CD4-positive, alpha-beta T cell treated with Interferon gamma for 1 hour (primary cell): ENCODE results near the gene FXYD2.
"Not testable (repeated sequence)": the region's sequence is repeated elsewhere in the genome, so short reads cannot be mapped to it uniquely, and the experiment has no call there.

Experiments used
- DNase-seq: peaks from one replicate; pipeline ENCODE4 v3.0.0-alpha.2; 2020

Gene FXYD2

DNA sequence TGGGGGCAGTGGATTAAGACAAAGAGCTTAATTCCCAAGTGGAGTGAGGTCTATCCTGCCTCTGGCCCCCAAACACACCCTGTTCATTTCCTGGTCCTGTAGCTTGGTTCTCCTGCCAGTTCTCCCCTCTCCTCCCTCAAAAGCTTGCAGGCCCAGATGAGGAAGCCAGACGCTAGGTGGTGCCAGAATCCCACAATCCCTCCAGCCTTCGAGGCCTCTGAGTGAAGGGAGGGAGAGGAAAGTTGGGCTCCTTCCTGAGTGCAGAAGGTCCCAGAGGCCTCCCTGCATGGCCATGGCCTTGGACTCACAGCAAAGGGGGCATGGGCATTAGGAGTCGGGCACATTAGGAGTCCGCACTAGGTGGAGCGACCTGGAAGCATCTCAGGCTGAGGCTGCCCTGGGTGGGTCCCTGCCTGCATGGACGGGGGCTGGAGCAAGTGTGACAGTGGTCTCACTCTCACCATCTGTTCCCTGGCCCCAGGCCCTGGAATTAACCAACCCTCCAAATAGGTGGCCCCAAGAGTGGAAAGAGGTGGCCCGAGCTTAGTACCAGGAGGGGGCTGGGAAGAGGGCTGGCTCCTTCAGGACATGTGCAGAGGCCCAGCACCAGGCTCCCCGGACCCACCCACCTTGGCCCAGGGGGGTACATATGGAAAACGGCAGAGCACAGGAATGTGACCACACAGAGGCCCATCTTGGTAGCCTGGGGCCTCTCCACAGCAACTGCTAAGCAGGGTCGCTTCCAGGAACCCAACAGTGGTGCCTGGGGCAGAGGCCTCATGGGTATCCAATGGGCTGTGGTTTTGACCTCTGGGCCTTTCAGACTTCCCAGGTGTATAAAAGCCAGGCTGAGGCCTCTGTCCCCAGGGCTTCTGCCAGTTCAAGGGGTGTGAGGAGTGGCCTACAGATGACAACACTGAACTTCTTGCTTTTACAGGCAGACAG, 5.2 kb downstream of the FXYD2 start:
- DNase-seq: peak; percentile 49

DNA sequence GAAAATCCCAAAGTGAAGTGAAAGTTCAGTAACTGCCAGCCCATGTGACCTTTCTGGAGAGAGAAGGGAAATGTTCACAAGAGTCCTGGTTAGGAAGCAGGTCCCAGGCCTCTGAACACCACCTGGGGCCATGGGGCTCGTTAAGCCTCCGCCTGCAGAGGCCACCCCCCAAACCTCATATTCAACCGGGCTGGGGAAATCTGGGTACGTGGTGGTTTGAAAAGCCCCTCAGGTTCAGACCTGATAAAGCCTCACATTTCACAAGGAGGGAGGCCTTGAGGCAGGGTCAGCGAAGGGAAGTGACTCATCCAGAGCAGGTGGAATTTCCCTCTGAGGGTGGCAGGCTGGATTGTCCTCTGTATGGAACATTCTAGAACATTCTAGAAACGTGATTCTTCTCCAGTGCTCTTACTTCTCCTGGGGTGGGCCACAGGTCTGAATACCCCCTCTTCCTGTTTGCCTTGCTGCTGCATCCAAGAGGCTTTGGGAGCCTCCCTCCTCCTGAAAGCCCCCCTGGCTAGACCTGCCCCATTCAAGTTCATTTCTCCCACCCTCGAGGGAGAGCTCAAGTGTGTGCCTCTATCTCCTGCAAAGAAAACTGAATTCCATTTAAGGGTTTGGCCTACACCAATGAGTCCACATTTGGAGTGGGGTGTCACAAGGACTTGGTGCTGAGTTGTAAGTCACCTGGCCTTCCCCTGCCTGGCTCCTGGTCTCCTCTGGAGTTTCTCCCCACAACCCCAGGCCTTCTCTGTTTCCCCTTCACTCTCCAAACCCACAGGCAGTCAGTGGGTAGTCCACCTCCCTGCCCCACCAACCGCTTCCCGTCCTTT, 6.3 kb downstream of the FXYD2 start:
- peak; percentile 62 for DNase-seq

DNA sequence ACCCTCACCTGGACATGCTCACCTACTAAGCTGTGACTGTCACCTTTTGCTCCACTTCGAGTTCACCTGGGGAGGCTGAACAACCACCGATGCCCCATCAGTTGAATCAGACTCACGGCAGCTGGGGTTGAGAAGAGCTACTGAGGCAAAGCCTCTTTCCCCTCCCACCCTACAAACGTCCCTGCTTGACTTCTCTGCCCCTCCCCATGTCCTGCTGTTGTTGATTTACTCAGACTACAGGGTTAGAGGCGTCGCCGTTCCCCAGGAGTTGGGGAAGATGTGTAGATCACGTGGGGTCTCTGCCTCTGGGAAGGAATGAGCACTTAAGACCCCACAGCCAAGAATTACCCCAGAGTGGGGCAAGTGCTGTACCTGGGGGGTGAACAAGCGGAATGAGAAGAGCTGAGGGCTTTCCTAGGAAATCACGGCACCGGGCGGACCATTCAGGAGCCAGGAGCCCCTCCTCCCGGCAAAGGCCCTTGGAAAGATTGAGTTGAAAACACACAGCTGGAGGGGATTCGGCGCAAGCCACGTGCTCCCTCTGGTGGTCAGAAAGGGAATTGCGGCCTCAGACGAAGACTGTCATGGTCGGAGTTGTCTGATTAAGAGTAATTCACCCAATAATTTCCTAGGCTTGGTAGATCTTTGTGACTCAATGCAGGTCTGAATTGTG, 7.0 kb downstream of the FXYD2 start:
- DNase-seq: peak; percentile 82

DNA sequence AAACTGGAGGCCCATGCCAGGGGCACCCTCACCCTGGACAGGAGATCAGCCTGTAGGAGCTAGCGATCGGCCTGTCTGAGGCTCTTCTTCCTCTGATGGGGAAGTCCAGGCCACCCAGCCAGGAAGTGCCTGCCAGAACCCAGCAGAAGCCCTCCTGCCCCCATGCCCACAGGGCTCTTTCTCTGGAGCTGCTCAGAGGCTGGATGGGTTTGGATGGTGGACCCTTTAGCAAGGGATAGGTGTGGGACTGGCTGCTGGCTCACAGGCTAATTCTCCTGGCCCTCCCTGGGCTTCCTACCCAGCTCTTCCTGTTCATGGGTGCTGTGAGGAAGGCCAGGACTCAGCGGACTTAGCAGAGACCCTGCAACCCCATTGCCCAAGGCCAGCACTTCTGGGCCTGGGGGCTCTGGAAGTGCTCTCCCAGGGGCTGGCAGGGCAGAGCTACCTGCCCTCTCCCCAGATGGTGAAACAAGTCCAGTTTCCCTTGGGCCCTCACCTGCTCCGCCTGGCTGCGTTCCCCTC, 7.6 kb downstream of the FXYD2 start:
- DNase-seq: peak; percentile 53

GRCh38 chr11:117816151-117816741, 8.3 kb downstream of the FXYD2 start:
- no peak for DNase-seq

- DNase-seq: peak; percentile 89
Measured at GRCh38 chr11:117815262-117815803, 9.2 kb downstream of the FXYD2 start.

- peak; percentile 85 for DNase-seq
Measured at GRCh38 chr11:117814766-117815261, 9.7 kb downstream of the FXYD2 start.

GRCh38 chr11:117814204-117814765, 10.3 kb downstream of the FXYD2 start:
- DNase-seq: no peak

GRCh38 chr11:117810056-117810451, 14.5 kb downstream of the FXYD2 start:
- DNase-seq: not testable (repeated sequence)

- peak; percentile 62 for DNase-seq
Measured at GRCh38 chr11:117809236-117810055, 15.1 kb downstream of the FXYD2 start.

GRCh38 chr11:117808784-117809183, 15.8 kb downstream of the FXYD2 start:
- no peak for DNase-seq

GRCh38 chr11:117807482-117808327, 16.8 kb downstream of the FXYD2 start:
- DNase-seq: peak; percentile 65

- DNase-seq: no peak
Measured at GRCh38 chr11:117806846-117807245, 17.7 kb downstream of the FXYD2 start.

DNA sequence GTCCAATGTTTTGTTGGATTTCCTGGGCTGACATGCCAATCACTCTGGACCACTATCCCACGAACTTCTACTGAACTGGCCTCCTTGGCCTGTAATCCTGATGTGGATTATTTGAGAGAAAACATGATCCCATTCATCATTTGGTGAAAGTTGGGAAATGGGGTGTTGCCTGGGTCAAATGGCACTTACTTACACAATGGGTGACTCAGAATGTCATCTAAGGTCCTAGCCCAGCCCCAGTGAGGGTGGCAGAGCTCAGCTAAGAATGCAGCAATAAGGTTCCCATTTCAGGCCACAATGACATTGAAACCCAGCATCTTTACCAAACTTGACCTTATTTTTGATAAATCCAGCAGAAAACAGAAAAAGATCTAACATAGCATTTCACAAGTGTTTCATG, 19.5 kb downstream of the FXYD2 start:
- peak; percentile 30 for DNase-seq

DNA sequence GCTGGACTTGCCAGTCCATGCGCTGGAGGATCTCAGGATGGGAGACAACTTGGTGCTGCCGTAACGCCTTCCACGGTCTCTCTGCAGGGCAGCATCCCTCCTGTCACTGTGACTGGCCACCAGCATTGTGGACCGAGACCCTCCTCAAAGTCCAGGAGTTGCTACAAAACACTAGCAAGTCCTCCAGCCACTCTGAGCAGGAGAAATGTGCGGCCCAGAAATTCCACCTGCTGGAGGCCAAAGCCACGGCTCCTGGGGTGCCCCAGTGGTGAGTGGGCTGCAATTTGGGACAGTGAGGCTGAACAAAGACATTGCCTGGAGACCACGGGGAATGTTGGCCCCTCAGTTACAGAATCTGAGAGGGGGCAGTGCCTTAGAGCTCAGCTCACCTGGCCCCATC, 20.6 kb downstream of the FXYD2 start:
- DNase-seq: no peak

GRCh38 chr11:117799634-117800033, 24.9 kb downstream of the FXYD2 start:
- DNase-seq: no peak

GRCh38 chr11:117796872-117797529, 27.5 kb downstream of the FXYD2 start, which contains the start of gene DSCAML1:
Gene DSCAML1 (minus strand): TSS chr11:117797216. CDS start chr11:117797079, 137 bp downstream.
- no peak for DNase-seq

DNA sequence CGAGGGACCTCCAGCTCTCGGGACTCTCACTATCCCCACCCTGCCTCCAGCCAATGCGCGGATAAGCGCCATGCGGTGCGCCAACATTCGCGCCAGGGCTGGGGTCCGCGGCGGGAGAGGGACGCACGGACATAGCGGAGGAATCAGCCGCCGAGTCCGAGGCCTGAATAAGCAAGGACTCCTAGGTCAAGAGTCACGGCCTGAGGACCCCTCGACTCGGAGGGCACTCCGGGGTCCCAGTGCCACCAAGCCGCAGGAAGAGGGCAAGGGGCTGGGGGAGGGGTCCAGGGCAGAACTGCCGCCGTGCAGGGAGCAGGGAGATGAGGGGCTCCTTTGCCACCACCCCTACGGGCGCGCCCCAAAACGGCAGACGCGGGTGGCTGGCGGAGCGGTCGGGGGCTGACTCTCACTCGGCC, 28.1 kb downstream of the FXYD2 start:
- DNase-seq: no peak
